IMR-90 (cell line): Measurements from ENCODE around the gene FER. TPM values are rescaled to one million over a fixed set of nuclear protein-coding genes. Genes with fewer than 3 reads are reported as not detected.

Experiments used
- ATAC-seq: fragments of 200-7000 bp; cut with Tn5 transposase; 2 replicates; pipeline ENCODE4 v1.9.1; 2020; ENCODE audit warnings: low read depth, mild to moderate bottlenecking, moderate library complexity
- BruUV-seq: library from RNA; stranded (reverse); fragments of 400-500 nt; replicated peaks from 2 replicates; lab custom pipeline; 2021; lab: Mats Ljungman, UMichigan
- CTCF ChIA-PET: fragments of 300-600 bp; formaldehyde crosslinking; extraction: SDS; loops from one replicate; lab custom pipeline; 2021; ENCODE audit warnings: antibody characterized with exemption; lab: Yijun Ruan, JAX
- POLR2A ChIA-PET: fragments of 300-600 bp; sonication (Branson Sonifier 250); formaldehyde crosslinking; loops from one replicate; lab custom pipeline; 2022; ENCODE audit warnings: antibody characterized with exemption; ENCODE audit not compliant: unreplicated experiment; lab: Charles Lee
- DNase-seq: peaks from one replicate; pipeline ENCODE4 v3.0.0; 2013
- H2AFZ ChIP-seq: replicated peaks from 2 replicates; pipeline ENCODE3; 2013; ENCODE audit warnings: low read length, mild to moderate bottlenecking; ENCODE audit not compliant: poor library complexity
- H2AK5ac ChIP-seq: 2 replicates; pipeline ENCODE4 v1.6.1; 2013; ENCODE audit warnings: low read depth, low read length, inconsistent platforms
- H2AK9ac ChIP-seq: replicated peaks from 2 replicates; pipeline ENCODE3; 2013; ENCODE audit warnings: mild to moderate bottlenecking, low read depth, low read length, moderate library complexity; ENCODE audit not compliant: poor library complexity
- H2BK120ac ChIP-seq: 2 replicates; pipeline ENCODE4 v1.6.1; 2013; ENCODE audit warnings: low read depth, low read length, inconsistent platforms
- H2BK15ac ChIP-seq: 3 replicates; pipeline ENCODE4 v1.6.1; 2013; ENCODE audit warnings: low read depth, low read length, inconsistent platforms
- H2BK20ac ChIP-seq: 2 replicates; pipeline ENCODE4 v1.6.1; 2013; ENCODE audit warnings: low read depth, mild to moderate bottlenecking, inconsistent platforms, low read length, moderate library complexity
- H2BK5ac ChIP-seq: 2 replicates; pipeline ENCODE4 v1.6.1; 2013; ENCODE audit warnings: mild to moderate bottlenecking, low read depth, low read length, inconsistent platforms; ENCODE audit not compliant: poor library complexity, severe bottlenecking
- H3K14ac ChIP-seq: replicated peaks from 2 replicates; pipeline ENCODE4 v1.6.1; 2013; ENCODE audit warnings: low read depth, low read length, inconsistent platforms
- H3K18ac ChIP-seq: 2 replicates; pipeline ENCODE4 v1.6.1; 2013; ENCODE audit warnings: low read depth, low read length, control low read depth
- H3K23ac ChIP-seq: 2 replicates; pipeline ENCODE4 v1.6.1; 2013; ENCODE audit warnings: low read depth, low read length, inconsistent platforms
- H3K27ac ChIP-seq: 2 replicates; pipeline ENCODE4 v1.5.1; 2013; ENCODE audit warnings: mild to moderate bottlenecking, control low read depth, low read length; ENCODE audit not compliant: insufficient read depth
- H3K27me3 ChIP-seq: 2 replicates; pipeline ENCODE4 v1.6.1; 2013; ENCODE audit warnings: low read length; ENCODE audit not compliant: control insufficient read depth, insufficient read depth
- H3K36me3 ChIP-seq: 2 replicates; pipeline ENCODE4 v1.6.1; 2013; ENCODE audit warnings: low read length, mixed read lengths; ENCODE audit not compliant: control insufficient read depth, insufficient read depth
- H3K4ac ChIP-seq: 2 replicates; pipeline ENCODE4 v1.6.1; 2013; ENCODE audit warnings: low read depth, low read length, inconsistent platforms
- H3K4me1 ChIP-seq: 2 replicates; pipeline ENCODE4 v1.6.1; 2013; ENCODE audit warnings: low read length, mixed read lengths; ENCODE audit not compliant: control insufficient read depth, insufficient read depth
- H3K4me2 ChIP-seq: 2 replicates; pipeline ENCODE4 v1.6.1; 2013; ENCODE audit warnings: low read depth, mild to moderate bottlenecking, control low read depth, low read length, moderate library complexity
- H3K4me3 ChIP-seq: 2 replicates; pipeline ENCODE4 v1.5.1; 2013; ENCODE audit warnings: low read depth, mild to moderate bottlenecking, control low read depth, low read length, moderate library complexity; ENCODE audit not compliant: insufficient read depth
- H3K56ac ChIP-seq: 2 replicates; pipeline ENCODE4 v1.6.1; 2013; ENCODE audit warnings: low read length, inconsistent platforms; ENCODE audit not compliant: insufficient read depth; ENCODE audit errors: extremely low read depth
- H3K79me1 ChIP-seq, 2 experiments: 2 replicates each; pipeline ENCODE4 v1.6.1; 2013; ENCODE audit warnings: low read length in 2 of 2, inconsistent platforms in 1 of 2, low read depth in 1 of 2
- H3K9ac ChIP-seq: 2 replicates; pipeline ENCODE4 v1.6.1; 2013; ENCODE audit warnings: low read depth, low read length, control low read depth
- H3K9me1 ChIP-seq: 2 replicates; pipeline ENCODE4 v1.6.1; 2013; ENCODE audit warnings: low read length, inconsistent platforms; ENCODE audit not compliant: insufficient read depth
- H3K9me3 ChIP-seq: 2 replicates; pipeline ENCODE4 v1.6.1; 2013; ENCODE audit warnings: low read length; ENCODE audit not compliant: control insufficient read depth, insufficient read depth
- H4K20me1 ChIP-seq: 2 replicates; pipeline ENCODE4 v1.6.1; 2013; ENCODE audit warnings: low read length, inconsistent platforms; ENCODE audit not compliant: insufficient read depth
- H4K5ac ChIP-seq: 2 replicates; pipeline ENCODE4 v1.6.1; 2013; ENCODE audit warnings: mild to moderate bottlenecking, low read depth, low read length, control low read depth
- H4K8ac ChIP-seq, 2 experiments: 2 replicates each; pipeline ENCODE4 v1.6.1; 2013; ENCODE audit warnings: low read depth in 2 of 2, low read length in 2 of 2, control low read depth in 1 of 2, inconsistent platforms in 1 of 2
- H4K91ac ChIP-seq: 2 replicates; pipeline ENCODE4 v1.6.1; 2013; ENCODE audit warnings: low read depth, low read length, inconsistent platforms; ENCODE audit not compliant: insufficient read depth
- BHLHE40 ChIP-seq: fragments of 150-350 bp; IDR thresholded peaks from 2 replicates; pipeline ENCODE4 v1.6.1; 2016; ENCODE audit warnings: mild to moderate bottlenecking, low read depth, low read length
- CEBPB ChIP-seq: IDR thresholded peaks from 2 replicates; pipeline ENCODE4 v1.6.1; 2012; ENCODE audit warnings: low read depth, low read length, improper control_type of control experiment
- CHD1 ChIP-seq: IDR thresholded peaks from 2 replicates; pipeline ENCODE4 v1.6.1; 2012; ENCODE audit warnings: low read depth, low read length, improper control_type of control experiment
- ELK1 ChIP-seq: fragments of 150-350 bp; IDR thresholded peaks from 2 replicates; pipeline ENCODE4 v1.6.1; 2016; ENCODE audit warnings: low read depth, mild to moderate bottlenecking, low read length, moderate library complexity, borderline replicate concordance
- FOS ChIP-seq: fragments of 150-350 bp; IDR thresholded peaks from 2 replicates; pipeline ENCODE4 v1.6.1; 2016; ENCODE audit warnings: low read depth, low read length
- MAFK ChIP-seq: IDR thresholded peaks from 2 replicates; pipeline ENCODE4 v1.6.1; 2012; ENCODE audit warnings: low read depth, low read length, improper control_type of control experiment
- MAZ ChIP-seq: IDR thresholded peaks from 2 replicates; pipeline ENCODE4 v1.6.1; 2012; ENCODE audit warnings: low read depth, mild to moderate bottlenecking, low read length, improper control_type of control experiment, moderate library complexity, borderline replicate concordance
- MXI1 ChIP-seq: IDR thresholded peaks from 2 replicates; pipeline ENCODE4 v1.6.1; 2012; ENCODE audit warnings: low read depth, mild to moderate bottlenecking, low read length, moderate library complexity, borderline replicate concordance
- NFE2L2 ChIP-seq: fragments of 150-350 bp; IDR thresholded peaks from 2 replicates; pipeline ENCODE4 v1.6.1; 2016; ENCODE audit warnings: low read depth, mild to moderate bottlenecking, low read length
- POLR2A ChIP-seq: IDR thresholded peaks from 2 replicates; pipeline ENCODE4 v1.6.1; 2012; ENCODE audit warnings: mild to moderate bottlenecking, low read depth, low read length
- RAD21 ChIP-seq: IDR thresholded peaks from 2 replicates; pipeline ENCODE4 v1.6.1; 2012; ENCODE audit warnings: low read length, improper control_type of control experiment
- RCOR1 ChIP-seq: IDR thresholded peaks from 2 replicates; pipeline ENCODE4 v1.6.1; 2012; ENCODE audit warnings: mild to moderate bottlenecking, low read length, improper control_type of control experiment; ENCODE audit not compliant: insufficient replicate concordance
- RFX5 ChIP-seq: IDR thresholded peaks from 2 replicates; pipeline ENCODE4 v1.8.0; 2012; ENCODE audit warnings: low read depth, mild to moderate bottlenecking, low read length, moderate library complexity
- SMC3 ChIP-seq: fragments of 150-350 bp; IDR thresholded peaks from 2 replicates; pipeline ENCODE4 v1.6.1; 2016; ENCODE audit warnings: low read depth, mild to moderate bottlenecking, antibody characterized with exemption, low read length, moderate library complexity
- USF2 ChIP-seq: fragments of 150-350 bp; IDR thresholded peaks from 2 replicates; pipeline ENCODE4 v1.6.1; 2017; ENCODE audit warnings: mild to moderate bottlenecking, antibody characterized with exemption, low read length, low read depth
- WGBS, 2 experiments: methylation state at CpG; one replicate each; pipeline versions ENCODE4 v1.1.5 to v1.1.7; 2013; ENCODE audit warnings: missing lambda C conversion rate in 2 of 2; ENCODE audit not compliant: insufficient read length in 1 of 2; ENCODE audit errors: extremely low coverage in 2 of 2; 5-methylcytosine and 5-hydroxymethylcytosine counted together
- dilution Hi-C: fragments of 300-500 bp; cut with HindIII; formaldehyde crosslinking; loops from one replicate; pipeline ENCODE4 v1.14.3; 2018; ENCODE audit warnings: low sequenced_read_pairs; ENCODE audit not compliant: unreplicated experiment
- in situ Hi-C: fragments of 300-500 bp; cut with MboI; formaldehyde crosslinking; loops from 3 replicates; pipeline ENCODE4 v1.14.3; 2019; ENCODE audit warnings: low sequenced_read_pairs, inconsistent platforms, mixed read lengths
- intact Hi-C: fragments of 100-400 bp; cut with micrococcal nuclease; formaldehyde crosslinking; loops from 2 replicates; pipeline ENCODE4 v1.10.0; 2022
- polyA plus RNA-seq, 3 experiments: library from polyadenylated mRNA; depleted of rRNA; stranded (reverse); fragments of >200 nt; gene quantifications; 2 replicates each; pipeline ENCODE4 v1.2.3, GENCODE V29; 2012; ENCODE audit warnings: low replicate concordance in 1 of 3
- total RNA-seq: library from RNA; depleted of rRNA; stranded (reverse); fragments of >200 nt; gene quantifications from 2 replicates; pipeline ENCODE4 v1.2.3, GENCODE V29; 2012

Gene FER
- total and polyA plus RNA-seq, 2 of the 4 experiments (the other 2 are of a cell fraction): 3.5 to 32.4 TPM

- Histone ChIP-seq H2AK9ac (no peak overlapping the region), H4K5ac (no peak overlapping the region), H3K4me3 (no peak overlapping the region), H3K56ac (no peak overlapping the region), H3K4me2 (no peak overlapping the region), H4K91ac (no peak overlapping the region), H2AK5ac (no peak overlapping the region), H3K18ac (no peak overlapping the region), H3K79me1 (peaks cover 3 to 4% of the 10 kb centered on the region in 2 experiments; a peak in 1 of 4 replicates), H3K9ac (no peak overlapping the region), H4K8ac (no peak overlapping the region), H4K20me1 (no peaks in the 10 kb centered on the region), H3K9me3 (no peaks in the 10 kb centered on the region), H2BK120ac (no peak overlapping the region), H3K9me1 (no peaks in the 10 kb centered on the region), H2BK15ac (no peak overlapping the region), H3K36me3 (no peaks in the 10 kb centered on the region), H3K27ac (no peak overlapping the region), H2BK20ac (no peak overlapping the region), H2AFZ (no peak overlapping the region), H3K27me3 (no peaks in the 10 kb centered on the region), H2BK5ac (no peak overlapping the region), H3K4me1 (no peaks in the 10 kb centered on the region), H3K4ac (no peak overlapping the region), H3K23ac (no peak overlapping the region), H3K14ac (no peak overlapping the region)
- ChIA-PET CTCF (no interaction called here), POLR2A (no interaction called here)
- no peak for DNase-seq
- intact Hi-C loops (no loop called here), dilution Hi-C loops (no loop called here), in situ Hi-C loops (no loop called here)
- ATAC-seq: no peak
- WGBS, 2 experiments: no CpG with 5 or more reads among the region's 3 CpGs
- no TSS peak for BruUV-seq
- TF ChIP-seq POLR2A (no peak), RAD21 (no peak), USF2 (no peak), MAZ (no peak), NFE2L2 (no peak), ELK1 (no peak), CEBPB (no peak), CHD1 (no peak), MAFK (no peak), RCOR1 (no peak), FOS (no peak), MXI1 (no peak), BHLHE40 (no peak), RFX5 (no peak), SMC3 (no peak)
Observed at GRCh38 chr5:108910627-108911026, 162.9 kb downstream of the FER start.
